ENCODE data around the gene BCL10. TPM values are rescaled to one million over a fixed set of nuclear protein-coding genes. Genes with fewer than 3 reads are reported as not detected.

The BCL10 gene
- total RNA-seq, 1 experiment from 2014 or later = 24.2 TPM

DNA sequence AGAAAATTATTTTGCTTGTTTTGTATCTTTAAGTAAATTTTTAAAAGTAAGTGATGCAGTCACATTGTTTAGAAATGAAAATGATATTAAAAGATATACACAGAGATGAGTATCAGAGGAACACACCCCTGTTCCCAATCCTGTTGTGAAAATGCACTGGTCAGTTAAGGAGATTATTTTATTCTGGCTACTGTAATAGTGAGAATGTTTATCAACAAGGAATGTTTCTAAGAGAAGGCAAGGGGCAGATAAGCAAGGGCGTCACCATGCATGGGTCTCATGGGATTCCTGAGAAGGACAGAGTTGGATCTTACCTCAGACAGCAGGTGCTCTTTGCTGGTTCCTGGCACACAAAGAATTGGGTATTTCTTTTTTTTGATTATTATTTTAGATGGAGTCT, 38.8 kb downstream of the BCL10 start:
- Mint-ChIP-seq H3K4me1 (peaks cover 11% of the 10 kb centered on the region), H3K9me3 (0 out of 2 replicates have a peak, but pooled peaks cover 3% of the 10 kb centered on the region), H3K27me3 (ENCODE audit: low read depth) (no peaks in the 10 kb centered on the region), H3K27ac (no peak overlapping the region), H3K4me3 (no peak overlapping the region), H3K36me3 (no peaks in the 10 kb centered on the region)
- ChIA-PET CTCF (no interaction called here), POLR2A (no interaction called here)
- TF ChIP-seq ETV6 (CRISPR knock-in tag; IDR thresholded peaks at IDR 0.05) (no peak), ELF4 (CRISPR knock-in tag; IDR thresholded peaks at IDR 0.05; ENCODE audit: low read depth) (no peak), SMAD3 (CRISPR knock-in tag; IDR thresholded peaks at IDR 0.05; ENCODE audit: borderline replicate concordance) (no peak), ZNF121 (CRISPR knock-in tag; IDR thresholded peaks at IDR 0.05) (no peak), CREB1 (CRISPR knock-in tag; IDR thresholded peaks at IDR 0.05) (no peak), TCF7 (CRISPR knock-in tag; IDR thresholded peaks at IDR 0.05; ENCODE audit: low read depth) (no peak), EMX1 (CRISPR knock-in tag; IDR thresholded peaks at IDR 0.05) (no peak)
- TF ChIP-seq, protein P1, sequence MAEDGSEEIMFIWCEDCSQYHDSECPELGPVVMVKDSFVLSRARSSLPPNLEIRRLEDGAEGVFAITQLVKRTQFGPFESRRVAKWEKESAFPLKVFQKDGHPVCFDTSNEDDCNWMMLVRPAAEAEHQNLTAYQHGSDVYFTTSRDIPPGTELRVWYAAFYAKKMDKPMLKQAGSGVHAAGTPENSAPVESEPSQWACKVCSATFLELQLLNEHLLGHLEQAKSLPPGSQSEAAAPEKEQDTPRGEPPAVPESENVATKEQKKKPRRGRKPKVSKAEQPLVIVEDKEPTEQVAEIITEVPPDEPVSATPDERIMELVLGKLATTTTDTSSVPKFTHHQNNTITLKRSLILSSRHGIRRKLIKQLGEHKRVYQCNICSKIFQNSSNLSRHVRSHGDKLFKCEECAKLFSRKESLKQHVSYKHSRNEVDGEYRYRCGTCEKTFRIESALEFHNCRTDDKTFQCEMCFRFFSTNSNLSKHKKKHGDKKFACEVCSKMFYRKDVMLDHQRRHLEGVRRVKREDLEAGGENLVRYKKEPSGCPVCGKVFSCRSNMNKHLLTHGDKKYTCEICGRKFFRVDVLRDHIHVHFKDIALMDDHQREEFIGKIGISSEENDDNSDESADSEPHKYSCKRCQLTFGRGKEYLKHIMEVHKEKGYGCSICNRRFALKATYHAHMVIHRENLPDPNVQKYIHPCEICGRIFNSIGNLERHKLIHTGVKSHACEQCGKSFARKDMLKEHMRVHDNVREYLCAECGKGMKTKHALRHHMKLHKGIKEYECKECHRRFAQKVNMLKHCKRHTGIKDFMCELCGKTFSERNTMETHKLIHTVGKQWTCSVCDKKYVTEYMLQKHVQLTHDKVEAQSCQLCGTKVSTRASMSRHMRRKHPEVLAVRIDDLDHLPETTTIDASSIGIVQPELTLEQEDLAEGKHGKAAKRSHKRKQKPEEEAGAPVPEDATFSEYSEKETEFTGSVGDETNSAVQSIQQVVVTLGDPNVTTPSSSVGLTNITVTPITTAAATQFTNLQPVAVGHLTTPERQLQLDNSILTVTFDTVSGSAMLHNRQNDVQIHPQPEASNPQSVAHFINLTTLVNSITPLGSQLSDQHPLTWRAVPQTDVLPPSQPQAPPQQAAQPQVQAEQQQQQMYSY (CRISPR knock-in tag; IDR thresholded peaks at IDR 0.05) = no peak
- TF ChIP-seq, protein P2, sequence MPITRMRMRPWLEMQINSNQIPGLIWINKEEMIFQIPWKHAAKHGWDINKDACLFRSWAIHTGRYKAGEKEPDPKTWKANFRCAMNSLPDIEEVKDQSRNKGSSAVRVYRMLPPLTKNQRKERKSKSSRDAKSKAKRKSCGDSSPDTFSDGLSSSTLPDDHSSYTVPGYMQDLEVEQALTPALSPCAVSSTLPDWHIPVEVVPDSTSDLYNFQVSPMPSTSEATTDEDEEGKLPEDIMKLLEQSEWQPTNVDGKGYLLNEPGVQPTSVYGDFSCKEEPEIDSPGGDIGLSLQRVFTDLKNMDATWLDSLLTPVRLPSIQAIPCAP (CRISPR knock-in tag; IDR thresholded peaks at IDR 0.05) = no peak
- DNase-seq (ENCODE audit: low spot score) (no peak), ATAC-seq (no peak)

GRCh38 chr1:85230305-85230977, 46.0 kb downstream of the BCL10 start:
- POLR2A ChIA-PET = interaction anchor here (0.6 kb wide), 1 partner anchor 638 kb away, joined by 3 read pairs; no protein-coding TSS in a partner anchor
- Mint-ChIP-seq H3K36me3 (no peaks in the 10 kb centered on the region), H3K27ac (no peak overlapping the region), H3K9me3 (0 out of 2 replicates have a peak, but pooled peaks cover 3% of the 10 kb centered on the region), H3K27me3 (ENCODE audit: low read depth) (no peaks in the 10 kb centered on the region), H3K4me1 (peaks cover 28% of the 10 kb centered on the region), H3K4me3 (no peak overlapping the region)
- ATAC-seq (peak; percentile 98), DNase-seq (ENCODE audit: low spot score) (peak; percentile 25)
- no peak for TF ChIP-seq RELA (CRISPR knock-in tag; IDR thresholded peaks at IDR 0.05; ENCODE audit: borderline replicate concordance)
- no peak for TF ChIP-seq JUN (CRISPR knock-in tag; IDR thresholded peaks at IDR 0.05)
- CTCF ChIA-PET = interaction anchor here (0.6 to 2.7 kb wide), 9 partner anchors 10 to 286 kb away, joined by 3 to 15 read pairs (median 5); partner anchors contain the start of gene C1orf52

- no peak for ATAC-seq
Measured at GRCh38 chr1:85229574-85230097, 46.8 kb downstream of the BCL10 start.

More at GRCh38 chr1:85229574-85230097, 46.8 kb downstream of the BCL10 start:
- Mint-ChIP-seq H3K9me3 (0 out of 2 replicates have a peak, but pooled peaks cover 3% of the 10 kb centered on the region), H3K4me3 (no peak overlapping the region), H3K36me3 (no peaks in the 10 kb centered on the region), H3K27me3 (ENCODE audit: low read depth) (no peaks in the 10 kb centered on the region), H3K4me1 (peaks cover 36% of the 10 kb centered on the region), H3K27ac (no peak overlapping the region)
- no peak for TF ChIP-seq E2F1 (CRISPR knock-in tag; IDR thresholded peaks at IDR 0.05)
- no peak for TF ChIP-seq NR2C2 (CRISPR knock-in tag; IDR thresholded peaks at IDR 0.05)
- TF ChIP-seq RELA (CRISPR knock-in tag; IDR thresholded peaks at IDR 0.05; ENCODE audit: borderline replicate concordance) = no peak
- no peak for TF ChIP-seq NFATC4 (CRISPR knock-in tag; IDR thresholded peaks at IDR 0.05)
- TF ChIP-seq ZNF219 (CRISPR knock-in tag; IDR thresholded peaks at IDR 0.05; ENCODE audit: borderline replicate concordance) = no peak
- ChIA-PET POLR2A (no interaction called here), CTCF (interaction anchor here (0.7 to 2.7 kb wide), 6 partner anchors 11 to 285 kb away, joined by 3 to 15 read pairs (median 10); partner anchors contain the start of genes C1orf52 and SYDE2)
- DNase-seq (ENCODE audit: low spot score) = no peak

Data from WTC11 (cell line).